GM23338 (cell line): Measurements from ENCODE around the gene WFDC13.

Experiments used
- CTCF ChIP-seq, 2 experiments: fragments of 200-600 bp in 1 of 2; sonication (generic) in 1 of 2; conservative IDR thresholded peaks; 2 replicates each; pipeline versions ENCODE4 v1.5.1 to v1.6.1; 2016 to 2017; ENCODE audit warnings: antibody characterized with exemption in 2 of 2, low read depth in 2 of 2, mild to moderate bottlenecking in 2 of 2, moderate library complexity in 1 of 2
- EZH2 ChIP-seq: fragments of 200-600 bp; sonication (generic); IDR thresholded peaks from one replicate; pipeline ENCODE4 v1.8.0; 2017; ENCODE audit warnings: antibody characterized with exemption, mild to moderate bottlenecking, low read depth; ENCODE audit not compliant: unreplicated experiment
- EZH2phosphoT487 ChIP-seq: fragments of 200-600 bp; sonication (generic); IDR thresholded peaks from one replicate; pipeline ENCODE4 v1.8.1; 2018; ENCODE audit warnings: antibody characterized with exemption; ENCODE audit not compliant: unreplicated experiment
- POLR2AphosphoS5 ChIP-seq: IDR thresholded peaks from 2 replicates; pipeline ENCODE4 v1.6.1; 2016; ENCODE audit warnings: antibody characterized with exemption, low read depth
- TF ChIP-seq, protein P1 (sequence below): IDR thresholded peaks from one replicate; pipeline ENCODE4 v1.6.1; 2018; ENCODE audit warnings: antibody characterized with exemption; ENCODE audit not compliant: unreplicated experiment

DNA sequence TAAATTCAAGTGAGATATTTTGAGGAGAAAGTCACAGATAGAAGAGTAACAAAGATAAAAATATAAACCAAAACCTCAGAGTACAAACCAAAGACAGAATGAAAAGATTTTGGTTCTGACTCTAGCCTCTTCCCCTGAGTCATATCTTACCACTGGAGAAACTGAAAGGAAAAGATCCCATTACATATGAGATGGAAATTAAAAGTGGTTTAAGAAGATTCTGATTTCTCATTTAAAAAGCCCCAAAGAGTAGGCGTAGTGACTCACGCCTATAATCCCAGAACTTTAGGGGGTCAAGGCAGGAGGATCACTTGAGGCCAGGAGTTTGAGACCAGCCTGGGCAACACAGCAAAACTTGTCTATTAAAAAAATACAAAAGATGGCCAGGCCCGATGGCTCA, 50.9 kb downstream of the WFDC13 start:
- TF ChIP-seq CTCF (conservative IDR thresholded peaks at IDR 0.05; ENCODE audit: low read depth in 2 of 2) (no peak), EZH2 (no peak), POLR2AphosphoS5 (no peak), EZH2phosphoT487 (no peak)
- TF ChIP-seq, protein P1, sequence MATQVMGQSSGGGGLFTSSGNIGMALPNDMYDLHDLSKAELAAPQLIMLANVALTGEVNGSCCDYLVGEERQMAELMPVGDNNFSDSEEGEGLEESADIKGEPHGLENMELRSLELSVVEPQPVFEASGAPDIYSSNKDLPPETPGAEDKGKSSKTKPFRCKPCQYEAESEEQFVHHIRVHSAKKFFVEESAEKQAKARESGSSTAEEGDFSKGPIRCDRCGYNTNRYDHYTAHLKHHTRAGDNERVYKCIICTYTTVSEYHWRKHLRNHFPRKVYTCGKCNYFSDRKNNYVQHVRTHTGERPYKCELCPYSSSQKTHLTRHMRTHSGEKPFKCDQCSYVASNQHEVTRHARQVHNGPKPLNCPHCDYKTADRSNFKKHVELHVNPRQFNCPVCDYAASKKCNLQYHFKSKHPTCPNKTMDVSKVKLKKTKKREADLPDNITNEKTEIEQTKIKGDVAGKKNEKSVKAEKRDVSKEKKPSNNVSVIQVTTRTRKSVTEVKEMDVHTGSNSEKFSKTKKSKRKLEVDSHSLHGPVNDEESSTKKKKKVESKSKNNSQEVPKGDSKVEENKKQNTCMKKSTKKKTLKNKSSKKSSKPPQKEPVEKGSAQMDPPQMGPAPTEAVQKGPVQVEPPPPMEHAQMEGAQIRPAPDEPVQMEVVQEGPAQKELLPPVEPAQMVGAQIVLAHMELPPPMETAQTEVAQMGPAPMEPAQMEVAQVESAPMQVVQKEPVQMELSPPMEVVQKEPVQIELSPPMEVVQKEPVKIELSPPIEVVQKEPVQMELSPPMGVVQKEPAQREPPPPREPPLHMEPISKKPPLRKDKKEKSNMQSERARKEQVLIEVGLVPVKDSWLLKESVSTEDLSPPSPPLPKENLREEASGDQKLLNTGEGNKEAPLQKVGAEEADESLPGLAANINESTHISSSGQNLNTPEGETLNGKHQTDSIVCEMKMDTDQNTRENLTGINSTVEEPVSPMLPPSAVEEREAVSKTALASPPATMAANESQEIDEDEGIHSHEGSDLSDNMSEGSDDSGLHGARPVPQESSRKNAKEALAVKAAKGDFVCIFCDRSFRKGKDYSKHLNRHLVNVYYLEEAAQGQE = no peak
